ENCODE measurements around the gene CASP1.

The CASP1 gene

DNA sequence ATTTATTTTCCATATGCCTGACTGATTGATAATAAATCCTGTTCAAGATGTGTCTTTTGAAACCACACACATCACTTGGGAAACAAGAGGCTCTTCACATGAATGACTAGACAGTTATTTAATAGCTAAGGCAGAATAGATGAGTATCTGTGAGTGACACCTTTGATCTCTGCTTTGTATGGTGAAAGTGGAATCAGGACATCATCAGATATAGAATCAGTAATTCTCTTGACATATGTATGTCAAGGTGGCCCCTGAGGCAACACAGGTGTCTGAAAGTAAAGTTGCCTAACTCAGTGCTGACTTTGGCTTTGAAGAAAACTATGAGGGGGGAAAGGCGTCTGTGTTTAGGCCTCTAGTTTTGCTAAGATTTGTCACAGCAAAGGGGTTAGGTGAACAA lies 55.1 kb downstream of the CASP1 start:
- DNase-seq, result no peak

All from cerebellar nuclear complex (tissue), 1 donor.